Kidney (tissue), 14 donors: ENCODE results near the gene ZNF462. TPM values are rescaled to one million over a fixed set of nuclear protein-coding genes. Genes with fewer than 3 reads are reported as not detected.

ENCODE experiments used
- DNase-seq, 5 donors: peaks; one replicate each; pipeline ENCODE4 v3.0.0-alpha.2; 2013 to 2020
- FAIRE-seq: peaks from 2 replicates; lab custom pipeline; 2012; peaks lifted over from hg19 to GRCh38; lab: Jason Lieb, UNC
- H3K27ac ChIP-seq, 2 donors: one replicate each; pipeline ENCODE4 v1.7.0; 2013; ENCODE audit warnings: low read depth in 2 of 2, low read length in 2 of 2, inconsistent platforms in 1 of 2
- H3K27me3 ChIP-seq: one replicate; pipeline ENCODE4 v1.7.1; 2013; ENCODE audit warnings: low read length, inconsistent platforms; ENCODE audit not compliant: control insufficient read depth, insufficient read depth
- H3K36me3 ChIP-seq, 3 donors: one replicate each; pipeline versions ENCODE4 v1.7.0 to v1.7.1; 2013; ENCODE audit warnings: low read length in 3 of 3, control low read depth in 1 of 3, inconsistent platforms in 1 of 3; ENCODE audit not compliant: insufficient read depth in 3 of 3, control insufficient read depth in 2 of 3
- H3K4me1 ChIP-seq, 3 donors: one replicate each; pipeline versions ENCODE4 v1.7.0 to v1.7.1; 2013; ENCODE audit warnings: low read length in 3 of 3, inconsistent platforms in 1 of 3, low read depth in 1 of 3; ENCODE audit not compliant: control insufficient read depth in 2 of 3, insufficient read depth in 2 of 3
- H3K4me3 ChIP-seq, 3 donors: one replicate each; pipeline versions ENCODE4 v1.7.0 to v1.8.1; 2013; ENCODE audit warnings: low read length in 3 of 3, control low read depth in 1 of 3, inconsistent platforms in 1 of 3
- H3K9ac ChIP-seq, 3 donors: one replicate each; pipeline versions ENCODE4 v1.7.0 to v1.7.1; 2013; ENCODE audit warnings: low read length in 3 of 3, control low read depth in 1 of 3, inconsistent platforms in 1 of 3
- H3K9me3 ChIP-seq, 3 donors: one replicate each; pipeline versions ENCODE4 v1.7.0 to v1.7.1; 2013; ENCODE audit warnings: low read length in 3 of 3, control low read depth in 1 of 3, inconsistent platforms in 1 of 3; ENCODE audit not compliant: control insufficient read depth in 2 of 3, insufficient read depth in 1 of 3
- CTCF ChIP-seq: IDR thresholded peaks from 3 replicates; pipeline ENCODE4 v1.5.1; 2012; ENCODE audit warnings: mild to moderate bottlenecking, moderate library complexity, borderline replicate concordance; ENCODE audit not compliant: insufficient read depth; ENCODE audit errors: extremely low read depth
- intact Hi-C: fragments of 100-400 bp; cut with DNase I; formaldehyde crosslinking; loops from one replicate; pipeline ENCODE4 v1.11.1; 2022
- polyA plus RNA-seq: library from polyadenylated mRNA; stranded (reverse); fragments of 350-450 nt; fragmentation: Illumina TruSeq; extraction: RNeasy Lipid Tissue Mini Kit (QIAGEN cat#74804); gene quantifications from one replicate; pipeline ENCODE4 v1.2.3, GENCODE V29; 2014; ENCODE audit warnings: low read depth, low replicate concordance; ENCODE audit not compliant: insufficient read depth
- total RNA-seq: library from RNA; stranded (reverse); fragmentation: NEBNext Ultra II Directional; extraction: Animal tissue kit (Norgen Biotek cat#: 25700); gene quantifications from one replicate; pipeline ENCODE4 v1.2.1, GENCODE V29; 2021
- donor health status: control.
- donor health status: control.
- donor health status: control.
- donor health status: control.
- donor health status: control.
- donor health status: DM: yes; HTN: yes; CAD: no.
- donor health status: Normal renal cell carcinoma (clear cell type).

ZNF462 gene
- total and polyA plus RNA-seq, 2 donors from 2014 or later = 1.8 to 47.0 TPM

- H3K4me3 ChIP-seq = no peak overlapping the region
- FAIRE-seq (no peak), DNase-seq (no peak)
- intact Hi-C loops = no loop called here
- TF ChIP-seq CTCF = no peak
- H3K36me3 ChIP-seq = peaks cover 3 to 12% (median 5%) of the 10 kb centered on the region in 3 donors
- no peaks in the 10 kb centered on the region for H3K9me3 ChIP-seq
- no peak overlapping the region for H3K27ac ChIP-seq
- H3K9ac ChIP-seq = no peak overlapping the region
- H3K27me3 ChIP-seq = no peaks in the 10 kb centered on the region
- H3K4me1 ChIP-seq = no peaks in the 10 kb centered on the region
Observed at GRCh38 chr9:106969696-106970095, 106.7 kb downstream of the ZNF462 start.

DNA sequence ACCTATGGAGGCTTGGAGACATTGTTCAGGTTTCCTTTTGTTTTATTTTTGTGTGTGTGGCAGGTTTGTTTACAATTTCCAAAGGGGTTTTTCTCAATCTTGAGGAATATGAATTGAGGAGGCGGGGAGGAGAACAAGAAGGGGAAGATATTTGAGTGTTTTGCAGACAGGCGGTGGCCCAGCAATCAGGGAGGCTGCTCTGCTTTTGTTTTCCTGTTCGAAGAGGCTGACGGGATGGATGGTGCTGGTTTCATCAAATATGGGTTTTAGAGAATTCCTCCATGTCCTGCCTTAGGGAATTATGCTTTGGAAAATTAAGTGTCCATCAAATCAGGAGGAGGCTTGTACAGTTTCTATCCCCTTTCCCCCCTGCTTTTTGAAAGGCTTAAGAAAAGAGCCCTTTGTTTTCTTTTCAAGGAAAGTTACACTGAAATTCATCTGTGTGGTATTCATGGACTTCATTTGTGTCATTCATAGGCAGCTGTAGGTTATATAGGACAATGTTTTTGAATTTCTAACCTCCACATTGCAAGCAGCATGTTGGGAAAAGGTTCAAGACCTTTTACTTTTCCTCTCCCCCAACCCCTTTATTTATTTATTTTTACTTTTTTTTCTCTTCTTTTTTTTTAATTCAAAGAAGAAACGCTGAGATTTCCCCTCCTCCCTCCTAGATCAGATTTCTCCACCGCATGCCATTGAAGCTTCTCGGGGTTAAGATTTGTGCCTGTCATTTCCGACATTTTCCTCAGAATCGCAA is 107.4 kb downstream of the ZNF462 start:
- Histone ChIP-seq H3K27ac (no peak overlapping the region), H3K27me3 (no peaks in the 10 kb centered on the region), H3K36me3 (peaks cover 7 to 18% (median 11%) of the 10 kb centered on the region in 3 donors), H3K4me1 (no peaks in the 10 kb centered on the region), H3K9me3 (no peaks in the 10 kb centered on the region), H3K4me3 (no peak overlapping the region), H3K9ac (no peak overlapping the region)
- FAIRE-seq (no peak), DNase-seq (peak in 2 of 5 donors; percentile 57 to 58)
- intact Hi-C loops = no loop called here
- TF ChIP-seq CTCF = no peak

- H3K4me1 ChIP-seq = no peaks in the 10 kb centered on the region
- H3K36me3 ChIP-seq = peaks cover 7 to 24% (median 14%) of the 10 kb centered on the region in 3 donors
- no peak for DNase-seq
- intact Hi-C loops = no loop called here
- no peak overlapping the region for H3K27ac ChIP-seq
- TF ChIP-seq CTCF = no peak
- H3K4me3 ChIP-seq = no peak overlapping the region
- no peak for FAIRE-seq
- H3K9me3 ChIP-seq = no peaks in the 10 kb centered on the region
- no peaks in the 10 kb centered on the region for H3K27me3 ChIP-seq
- no peak overlapping the region for H3K9ac ChIP-seq
Observed at GRCh38 chr9:106970976-106971457, 108.1 kb downstream of the ZNF462 start.
